ENCODE data around the gene PWWP2B.
A peak's percentile ranks its signal among the peaks of the same experiment; 100 is the strongest.
"Not testable (repeated sequence)": the region's sequence is repeated elsewhere in the genome, so short reads cannot be mapped to it uniquely, and the experiment has no call there.

PWWP2B gene

DNA sequence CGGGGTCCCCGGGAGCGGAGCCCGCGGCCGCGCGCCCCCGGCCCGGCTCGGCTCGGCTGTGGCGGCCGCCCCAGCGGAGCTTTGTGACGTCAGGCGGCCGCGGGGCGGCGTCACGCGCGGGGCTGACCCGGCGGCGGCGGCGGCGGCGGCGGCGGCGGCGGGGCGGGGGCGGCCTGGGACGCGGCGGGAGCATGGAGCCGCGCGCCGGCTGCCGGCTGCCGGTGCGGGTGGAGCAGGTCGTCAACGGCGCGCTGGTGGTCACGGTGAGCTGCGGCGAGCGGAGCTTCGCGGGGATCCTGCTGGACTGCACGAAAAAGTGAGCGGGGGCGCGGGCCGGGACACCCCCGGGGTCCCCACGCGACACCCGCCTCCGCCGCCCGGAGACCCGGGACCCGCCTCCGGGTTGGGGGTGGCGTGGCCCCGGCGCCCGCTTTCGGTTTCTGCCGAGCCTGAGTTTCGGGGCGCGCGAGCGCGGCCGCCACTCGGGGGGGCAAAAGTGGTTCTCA is at the start of gene PWWP2B:
Gene PWWP2B (plus strand): TSS at position 165 of the 506 bp plus-strand sequence. CDS start 27 bp downstream, at position 192.
- Histone ChIP-seq H3K36me3 (ENCODE audit: control insufficient read depth, insufficient read depth, low read length) (no peaks in the 10 kb centered on the region), H3K27me3 (ENCODE audit: control insufficient read depth, insufficient read depth, low read length) (no peaks in the 10 kb centered on the region), H3K4me3 (ENCODE audit: low read depth, low read length) (peak within 1 kb of the TSS; percentile 22), H3K9me3 (ENCODE audit: control insufficient read depth, insufficient read depth, low read length) (no peaks in the 10 kb centered on the region), H3K4me1 (ENCODE audit: control insufficient read depth, insufficient read depth, low read length) (no peaks in the 10 kb centered on the region), H3K9ac (ENCODE audit: low read depth, low read length) (no peak within 1 kb of the TSS)

DNA sequence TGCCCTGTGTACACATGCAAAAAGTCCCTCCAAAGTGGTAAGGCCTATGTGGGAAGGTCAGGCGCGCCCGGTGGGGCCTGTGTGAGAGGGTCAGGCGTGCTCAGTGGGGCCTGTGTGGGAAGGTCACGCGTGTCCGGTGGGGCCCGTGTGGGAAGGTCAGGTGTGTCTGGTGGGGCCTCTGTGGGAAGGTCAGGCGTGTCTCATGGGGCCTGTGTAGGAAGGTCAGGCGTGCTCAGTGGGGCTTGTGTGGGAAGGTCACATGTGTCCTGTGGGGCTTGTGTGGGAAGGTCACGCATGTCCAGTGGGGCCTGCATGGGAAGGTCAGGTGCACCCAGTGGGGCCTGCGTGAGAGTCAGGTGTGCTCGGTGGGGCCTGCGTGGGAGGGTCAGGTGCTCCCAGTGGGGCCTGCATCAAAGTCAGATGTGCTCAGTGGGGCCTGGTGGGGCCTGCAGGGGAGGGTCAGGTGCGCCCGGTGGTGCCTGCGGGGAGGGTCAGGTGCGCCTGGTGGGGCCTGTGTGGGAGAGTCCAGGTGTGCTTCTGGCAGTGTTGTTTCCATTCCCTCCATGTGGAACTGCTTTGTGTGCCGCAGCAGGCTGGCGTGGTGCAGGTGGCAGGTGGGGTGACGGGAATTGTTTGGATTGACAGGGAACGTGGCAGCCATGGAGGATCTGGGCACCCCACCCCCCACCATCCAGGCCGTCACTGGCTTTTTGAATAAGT is 49.6 kb upstream of the PWWP2B start:
- H3K36me3 ChIP-seq (ENCODE audit: control insufficient read depth, insufficient read depth, low read length) = no peaks in the 10 kb centered on the region
- H3K9me3 ChIP-seq (ENCODE audit: control insufficient read depth, insufficient read depth, low read length) = no peaks in the 10 kb centered on the region
- no peak overlapping the region for H3K9ac ChIP-seq (ENCODE audit: low read depth, low read length)
- no peaks in the 10 kb centered on the region for H3K27me3 ChIP-seq (ENCODE audit: control insufficient read depth, insufficient read depth, low read length)
- H3K4me1 ChIP-seq (ENCODE audit: control insufficient read depth, insufficient read depth, low read length) = no peaks in the 10 kb centered on the region
- H3K4me3 ChIP-seq (ENCODE audit: low read depth, low read length) = no peak overlapping the region

DNA sequence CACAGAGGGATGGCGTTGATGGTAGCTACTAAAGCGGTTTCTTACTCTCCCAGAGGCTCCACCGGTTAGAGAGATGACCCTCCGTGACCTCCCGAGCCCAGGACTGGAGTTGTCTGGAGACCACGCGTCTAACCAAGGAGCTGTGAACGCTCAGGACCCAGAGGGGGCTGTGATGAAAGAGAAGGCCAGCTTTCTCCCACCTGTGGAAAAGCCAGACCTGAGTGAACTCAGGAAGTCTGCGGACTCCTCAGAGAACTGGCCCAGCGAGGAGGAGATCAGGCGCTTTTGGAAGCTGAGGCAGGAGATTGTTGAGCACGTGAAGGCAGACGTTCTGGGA is 49.1 kb upstream of the PWWP2B start:
- H3K36me3 ChIP-seq (ENCODE audit: control insufficient read depth, insufficient read depth, low read length) = no peaks in the 10 kb centered on the region
- no peak overlapping the region for H3K9ac ChIP-seq (ENCODE audit: low read depth, low read length)
- H3K4me1 ChIP-seq (ENCODE audit: control insufficient read depth, insufficient read depth, low read length) = no peaks in the 10 kb centered on the region
- H3K27me3 ChIP-seq (ENCODE audit: control insufficient read depth, insufficient read depth, low read length) = no peaks in the 10 kb centered on the region
- H3K4me3 ChIP-seq (ENCODE audit: low read depth, low read length) = no peak overlapping the region
- no peaks in the 10 kb centered on the region for H3K9me3 ChIP-seq (ENCODE audit: control insufficient read depth, insufficient read depth, low read length)

DNA sequence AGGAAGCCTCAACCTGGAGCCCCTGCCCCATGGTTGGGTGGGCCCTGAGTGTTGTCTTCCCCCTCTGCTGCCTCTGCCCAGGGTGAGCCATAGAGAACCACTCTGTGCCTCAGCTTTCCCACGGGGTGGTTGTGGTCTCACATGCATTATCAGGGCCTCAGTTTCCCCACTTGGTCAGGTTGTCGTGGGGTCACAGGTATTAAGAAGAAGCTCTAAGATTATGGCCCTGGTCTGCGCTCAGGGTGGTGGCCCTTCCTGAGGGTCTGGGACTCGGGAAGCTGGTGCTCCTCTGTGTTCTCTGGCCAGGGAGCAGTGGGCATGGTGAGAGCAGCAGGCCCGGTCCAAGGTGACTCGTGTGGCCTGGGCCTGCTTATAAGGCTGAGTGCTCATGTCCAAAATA is 47.2 kb upstream of the PWWP2B start:
- Histone ChIP-seq H3K4me3 (ENCODE audit: low read depth, low read length) (no peak overlapping the region), H3K27me3 (ENCODE audit: control insufficient read depth, insufficient read depth, low read length) (no peaks in the 10 kb centered on the region), H3K4me1 (ENCODE audit: control insufficient read depth, insufficient read depth, low read length) (no peaks in the 10 kb centered on the region), H3K9me3 (ENCODE audit: control insufficient read depth, insufficient read depth, low read length) (no peaks in the 10 kb centered on the region), H3K36me3 (ENCODE audit: control insufficient read depth, insufficient read depth, low read length) (no peaks in the 10 kb centered on the region), H3K9ac (ENCODE audit: low read depth, low read length) (no peak overlapping the region)

DNA sequence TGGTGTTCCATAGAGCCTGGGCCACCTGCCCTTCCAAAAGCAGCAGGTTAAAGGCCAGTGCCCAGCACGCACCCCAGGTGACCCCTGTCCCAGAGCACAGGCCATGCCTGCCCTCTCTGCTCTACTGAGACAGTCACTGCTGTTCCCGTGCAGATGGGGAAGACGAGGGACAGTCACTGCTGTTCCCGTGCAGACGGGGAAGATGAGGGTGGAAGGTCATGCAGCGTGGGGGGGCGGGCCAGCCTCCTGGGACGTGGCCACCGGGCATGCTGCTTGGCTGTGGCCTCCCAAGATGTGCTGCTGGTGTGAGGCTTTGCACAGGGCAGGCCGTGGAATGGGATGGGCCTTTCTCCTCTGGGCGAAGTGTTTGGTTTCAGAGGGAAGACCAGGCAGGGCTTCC is 46.6 kb upstream of the PWWP2B start:
- H3K27me3 ChIP-seq (ENCODE audit: control insufficient read depth, insufficient read depth, low read length) = no peaks in the 10 kb centered on the region
- no peaks in the 10 kb centered on the region for H3K36me3 ChIP-seq (ENCODE audit: control insufficient read depth, insufficient read depth, low read length)
- no peak overlapping the region for H3K9ac ChIP-seq (ENCODE audit: low read depth, low read length)
- H3K4me1 ChIP-seq (ENCODE audit: control insufficient read depth, insufficient read depth, low read length) = no peaks in the 10 kb centered on the region
- no peaks in the 10 kb centered on the region for H3K9me3 ChIP-seq (ENCODE audit: control insufficient read depth, insufficient read depth, low read length)
- no peak overlapping the region for H3K4me3 ChIP-seq (ENCODE audit: low read depth, low read length)

DNA sequence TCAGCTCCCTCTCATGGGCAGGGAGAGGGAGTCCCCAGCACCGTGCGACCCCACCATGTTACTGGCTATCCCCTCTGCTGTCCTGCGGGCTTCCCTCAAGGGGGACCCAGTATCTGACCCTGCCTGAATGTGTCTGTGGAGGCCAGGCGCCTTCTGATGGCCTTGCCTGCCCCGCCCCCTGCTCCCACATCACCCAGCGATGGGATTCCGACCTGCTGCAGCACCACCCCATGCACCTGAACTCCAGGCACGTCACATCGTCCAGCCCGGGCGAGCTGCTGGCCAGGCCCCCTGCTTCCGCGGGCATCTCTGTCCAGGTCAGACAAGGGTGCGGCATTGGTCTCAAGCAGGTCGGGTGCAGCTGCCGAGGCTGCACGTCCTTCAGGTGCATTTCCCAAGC is 46.1 kb upstream of the PWWP2B start:
- no peaks in the 10 kb centered on the region for H3K27me3 ChIP-seq (ENCODE audit: control insufficient read depth, insufficient read depth, low read length)
- no peaks in the 10 kb centered on the region for H3K36me3 ChIP-seq (ENCODE audit: control insufficient read depth, insufficient read depth, low read length)
- H3K4me3 ChIP-seq (ENCODE audit: low read depth, low read length) = no peak overlapping the region
- H3K4me1 ChIP-seq (ENCODE audit: control insufficient read depth, insufficient read depth, low read length) = no peaks in the 10 kb centered on the region
- H3K9me3 ChIP-seq (ENCODE audit: control insufficient read depth, insufficient read depth, low read length) = no peaks in the 10 kb centered on the region
- H3K9ac ChIP-seq (ENCODE audit: low read depth, low read length) = no peak overlapping the region

DNA sequence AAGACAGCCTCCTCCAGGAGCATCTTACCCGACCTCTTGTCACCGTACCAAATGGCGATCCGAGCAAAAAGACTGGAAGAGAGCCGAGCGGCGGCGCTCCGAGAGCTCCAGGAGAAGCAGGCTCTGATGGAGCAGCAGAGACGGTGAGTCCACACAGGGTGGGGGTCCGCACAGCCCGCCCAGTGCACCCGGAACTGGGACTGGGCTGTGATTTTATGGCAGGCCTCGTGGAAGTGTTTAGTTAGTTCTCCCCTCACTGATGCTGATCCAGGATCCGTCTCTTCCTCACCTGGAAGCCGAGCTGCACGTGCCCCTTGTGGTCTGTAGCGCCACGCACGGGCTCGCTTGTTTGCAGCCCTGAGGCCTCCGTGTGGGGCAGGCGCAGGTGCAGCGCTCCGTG is 45.4 kb upstream of the PWWP2B start:
- Histone ChIP-seq H3K27me3 (ENCODE audit: control insufficient read depth, insufficient read depth, low read length) (no peaks in the 10 kb centered on the region), H3K4me3 (ENCODE audit: low read depth, low read length) (no peak overlapping the region), H3K9me3 (ENCODE audit: control insufficient read depth, insufficient read depth, low read length) (no peaks in the 10 kb centered on the region), H3K4me1 (ENCODE audit: control insufficient read depth, insufficient read depth, low read length) (no peaks in the 10 kb centered on the region), H3K36me3 (ENCODE audit: control insufficient read depth, insufficient read depth, low read length) (no peaks in the 10 kb centered on the region), H3K9ac (ENCODE audit: low read depth, low read length) (no peak overlapping the region)

DNA sequence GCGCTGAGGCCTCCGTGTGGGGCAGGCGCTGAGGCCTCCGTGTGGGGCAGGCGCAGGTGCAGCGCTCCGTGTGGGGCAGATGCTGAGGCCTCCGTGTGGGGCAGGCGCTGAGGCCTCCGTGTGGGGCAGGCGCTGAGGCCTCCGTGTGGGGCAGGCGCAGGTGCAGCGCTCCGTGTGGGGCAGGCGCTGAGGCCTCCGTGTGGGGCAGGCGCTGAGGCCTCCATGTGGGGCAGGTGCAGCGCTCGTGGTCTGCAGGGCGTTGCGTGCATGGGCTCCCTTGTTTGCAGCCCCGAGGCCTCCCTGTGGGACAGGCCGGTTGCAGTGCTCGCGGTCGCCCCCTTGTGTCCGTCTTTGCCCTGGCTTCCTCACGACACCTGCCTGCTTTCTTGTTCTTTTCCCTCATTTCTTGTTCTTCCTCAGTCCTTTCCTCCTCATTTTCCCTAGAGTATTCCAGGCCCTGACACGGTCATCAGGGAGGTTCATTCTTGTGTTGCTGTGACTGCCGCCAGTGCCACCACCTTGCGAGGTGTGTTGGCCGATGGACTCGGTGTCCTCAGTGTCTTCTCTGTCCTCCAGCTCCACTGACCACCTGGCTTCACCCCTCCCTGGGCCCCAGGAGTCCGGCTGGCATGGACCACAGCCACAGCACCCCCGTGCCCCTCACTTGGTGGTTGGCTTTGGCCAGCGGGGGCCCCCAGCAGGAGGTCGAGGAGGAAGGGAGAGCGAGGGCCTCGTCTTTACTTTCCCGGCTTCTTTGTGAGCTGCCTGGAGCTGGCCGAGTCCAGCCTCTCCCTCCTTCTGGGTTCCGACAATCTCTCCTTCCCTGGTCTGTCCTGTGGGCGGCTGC is 44.3 kb upstream of the PWWP2B start:
- H3K9ac ChIP-seq (ENCODE audit: low read depth, low read length); H3K9me3 ChIP-seq (ENCODE audit: control insufficient read depth, insufficient read depth, low read length); H3K4me3 ChIP-seq (ENCODE audit: low read depth, low read length); H3K4me1 ChIP-seq (ENCODE audit: control insufficient read depth, insufficient read depth, low read length); H3K36me3 ChIP-seq (ENCODE audit: control insufficient read depth, insufficient read depth, low read length); H3K27me3 ChIP-seq (ENCODE audit: control insufficient read depth, insufficient read depth, low read length): not testable (repeated sequence)

DNA sequence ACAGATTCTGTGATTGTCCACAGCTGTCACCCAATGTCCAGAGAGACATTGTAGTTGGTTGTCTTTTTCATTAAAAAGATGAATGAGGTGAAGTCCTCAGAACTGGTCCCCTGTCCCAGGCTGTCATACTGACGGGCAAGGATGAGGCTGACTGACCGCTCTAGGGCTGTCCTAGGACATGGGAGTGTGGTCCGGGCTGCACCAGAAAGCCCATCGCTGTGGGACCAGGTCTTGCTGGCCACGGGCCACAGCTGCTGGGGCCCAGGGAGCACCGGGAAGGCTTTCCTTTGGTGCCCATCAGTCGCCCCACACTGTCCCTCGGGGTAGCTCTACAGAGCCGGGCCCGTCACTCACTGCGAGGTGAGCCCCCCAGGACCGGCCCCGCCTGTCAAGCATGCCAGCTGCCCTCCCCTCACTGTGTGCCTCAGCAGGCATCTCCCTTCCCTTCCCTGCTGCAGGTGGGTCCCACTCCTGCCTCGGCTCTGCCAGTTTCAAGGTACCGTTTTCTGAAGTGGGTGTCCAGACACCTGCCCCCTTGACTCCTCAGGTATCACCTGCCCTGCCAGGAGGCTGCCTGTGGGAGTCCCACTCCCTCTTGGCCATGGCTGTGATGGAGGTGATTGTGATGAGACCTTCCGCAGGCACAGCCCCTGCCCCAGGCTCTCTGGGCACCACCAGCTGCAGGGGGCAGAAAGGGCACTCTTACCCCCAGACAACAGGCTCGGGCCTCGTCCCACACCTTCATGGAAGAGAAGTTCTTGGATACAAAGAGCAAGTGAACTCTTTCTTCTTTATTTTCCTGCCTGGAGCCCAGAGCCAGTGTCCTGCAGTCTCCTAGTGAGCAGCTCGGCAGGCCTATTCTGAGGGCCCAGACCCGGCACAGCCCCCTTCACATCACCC is 43.3 kb upstream of the PWWP2B start:
- no peaks in the 10 kb centered on the region for H3K36me3 ChIP-seq (ENCODE audit: control insufficient read depth, insufficient read depth, low read length)
- no peak overlapping the region for H3K9ac ChIP-seq (ENCODE audit: low read depth, low read length)
- no peaks in the 10 kb centered on the region for H3K4me1 ChIP-seq (ENCODE audit: control insufficient read depth, insufficient read depth, low read length)
- no peak overlapping the region for H3K4me3 ChIP-seq (ENCODE audit: low read depth, low read length)
- no peaks in the 10 kb centered on the region for H3K9me3 ChIP-seq (ENCODE audit: control insufficient read depth, insufficient read depth, low read length)
- H3K27me3 ChIP-seq (ENCODE audit: control insufficient read depth, insufficient read depth, low read length) = no peaks in the 10 kb centered on the region

DNA sequence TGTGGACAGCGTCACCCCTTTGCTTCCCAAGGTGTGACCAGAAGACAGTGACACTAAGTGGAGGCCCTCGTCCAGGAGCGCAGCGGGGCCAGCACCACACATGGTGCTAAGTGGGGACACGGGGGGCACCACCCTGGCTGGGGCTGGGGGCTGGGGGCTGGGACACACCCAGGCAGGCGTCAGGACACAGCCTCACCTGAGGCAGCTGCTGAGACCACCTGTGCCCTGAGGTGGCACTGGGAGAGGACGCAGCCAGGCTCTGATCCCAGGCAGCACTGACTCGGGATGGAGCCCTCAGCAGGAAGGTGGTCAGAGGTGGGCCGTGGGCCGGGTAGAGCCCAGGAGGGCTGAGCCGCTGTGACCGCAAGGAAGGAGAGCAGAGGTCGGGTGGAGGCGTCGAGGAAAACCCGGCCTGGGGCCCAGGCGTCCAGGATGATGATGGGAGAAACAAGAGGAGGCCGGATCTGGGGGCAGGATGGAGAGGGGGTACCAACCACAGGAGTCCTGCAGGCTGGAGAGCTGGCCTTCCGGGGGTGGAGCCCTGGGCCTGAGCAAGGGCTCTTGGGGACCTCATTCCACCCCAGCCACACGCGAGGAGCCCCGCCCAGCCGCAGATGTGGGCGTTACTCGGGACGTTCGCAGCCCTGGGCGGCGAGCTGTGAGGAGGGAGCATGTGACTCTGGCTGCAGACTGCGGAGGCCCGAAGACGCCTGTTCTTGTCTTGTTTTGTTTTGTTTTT is 42.5 kb upstream of the PWWP2B start:
- H3K9me3 ChIP-seq (ENCODE audit: control insufficient read depth, insufficient read depth, low read length) = no peaks in the 10 kb centered on the region
- no peaks in the 10 kb centered on the region for H3K36me3 ChIP-seq (ENCODE audit: control insufficient read depth, insufficient read depth, low read length)
- H3K4me1 ChIP-seq (ENCODE audit: control insufficient read depth, insufficient read depth, low read length) = no peaks in the 10 kb centered on the region
- no peak overlapping the region for H3K9ac ChIP-seq (ENCODE audit: low read depth, low read length)
- no peaks in the 10 kb centered on the region for H3K27me3 ChIP-seq (ENCODE audit: control insufficient read depth, insufficient read depth, low read length)
- no peak overlapping the region for H3K4me3 ChIP-seq (ENCODE audit: low read depth, low read length)

DNA sequence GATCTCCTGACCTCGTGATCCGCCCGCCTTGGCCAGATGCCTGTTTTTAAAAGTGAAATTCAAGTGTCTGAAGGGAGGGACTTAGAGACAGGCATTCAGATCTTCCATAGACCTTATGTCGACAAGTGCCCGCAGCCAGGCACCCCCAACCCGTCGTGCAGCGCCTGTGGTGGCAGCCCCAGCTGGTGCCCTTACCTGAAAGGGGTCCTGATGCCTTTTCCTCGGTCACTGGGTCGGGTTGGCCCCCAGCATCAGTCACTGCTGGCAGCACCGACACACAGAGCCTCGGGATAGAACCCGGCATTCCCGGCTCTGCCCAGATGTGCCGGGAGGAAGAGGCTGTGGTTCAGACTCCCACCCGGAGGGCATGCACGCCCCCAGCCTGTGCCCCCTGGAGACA is 41.7 kb upstream of the PWWP2B start:
- Histone ChIP-seq H3K36me3 (ENCODE audit: control insufficient read depth, insufficient read depth, low read length) (no peaks in the 10 kb centered on the region), H3K4me3 (ENCODE audit: low read depth, low read length) (no peak overlapping the region), H3K9me3 (ENCODE audit: control insufficient read depth, insufficient read depth, low read length) (no peaks in the 10 kb centered on the region), H3K9ac (ENCODE audit: low read depth, low read length) (no peak overlapping the region), H3K27me3 (ENCODE audit: control insufficient read depth, insufficient read depth, low read length) (no peaks in the 10 kb centered on the region), H3K4me1 (ENCODE audit: control insufficient read depth, insufficient read depth, low read length) (no peaks in the 10 kb centered on the region)
